Measurements from ENCODE around the gene HSD17B1.

DNA sequence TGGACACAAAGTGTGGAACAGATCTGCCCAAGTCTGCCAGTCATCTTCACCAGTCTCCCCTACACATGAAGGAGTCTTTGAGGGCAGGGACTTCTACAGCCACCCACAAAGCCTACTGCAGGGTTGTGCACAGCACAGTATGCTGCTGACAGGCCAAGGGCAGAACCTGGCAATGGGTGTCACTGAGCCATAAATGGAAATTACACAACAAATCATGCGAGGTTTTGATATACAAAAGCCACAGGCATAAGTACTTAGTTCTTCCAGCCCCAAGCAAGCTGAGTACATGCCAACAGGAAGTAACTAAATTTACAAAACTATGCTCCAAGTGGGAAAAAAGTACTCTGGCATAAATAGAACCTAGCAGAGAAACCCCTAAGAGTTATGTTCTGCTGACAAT lies 32.6 kb downstream of the HSD17B1 start:
- TF ChIP-seq, protein P1, sequence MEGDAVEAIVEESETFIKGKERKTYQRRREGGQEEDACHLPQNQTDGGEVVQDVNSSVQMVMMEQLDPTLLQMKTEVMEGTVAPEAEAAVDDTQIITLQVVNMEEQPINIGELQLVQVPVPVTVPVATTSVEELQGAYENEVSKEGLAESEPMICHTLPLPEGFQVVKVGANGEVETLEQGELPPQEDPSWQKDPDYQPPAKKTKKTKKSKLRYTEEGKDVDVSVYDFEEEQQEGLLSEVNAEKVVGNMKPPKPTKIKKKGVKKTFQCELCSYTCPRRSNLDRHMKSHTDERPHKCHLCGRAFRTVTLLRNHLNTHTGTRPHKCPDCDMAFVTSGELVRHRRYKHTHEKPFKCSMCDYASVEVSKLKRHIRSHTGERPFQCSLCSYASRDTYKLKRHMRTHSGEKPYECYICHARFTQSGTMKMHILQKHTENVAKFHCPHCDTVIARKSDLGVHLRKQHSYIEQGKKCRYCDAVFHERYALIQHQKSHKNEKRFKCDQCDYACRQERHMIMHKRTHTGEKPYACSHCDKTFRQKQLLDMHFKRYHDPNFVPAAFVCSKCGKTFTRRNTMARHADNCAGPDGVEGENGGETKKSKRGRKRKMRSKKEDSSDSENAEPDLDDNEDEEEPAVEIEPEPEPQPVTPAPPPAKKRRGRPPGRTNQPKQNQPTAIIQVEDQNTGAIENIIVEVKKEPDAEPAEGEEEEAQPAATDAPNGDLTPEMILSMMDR (conservative IDR thresholded peaks at IDR 0.05; ENCODE audit: low read depth, low read length): no peak
- no peak for TF ChIP-seq EZH2 (IDR thresholded peaks at IDR 0.05; ENCODE audit: borderline replicate concordance, low read depth, low read length, poor library complexity, severe bottlenecking)
